OCI-LY1 (cell line): ENCODE measurements around the gene HIPK4.

Source experiments
- H2AFZ ChIP-seq: fragments of 200-600 bp; sonication (generic), shearing (Covaris generic); 2 replicates; pipeline ENCODE4 v1.6.0; 2014; ENCODE audit warnings: antibody characterized with exemption, mild to moderate bottlenecking, low read length
- H3F3A ChIP-seq: fragments of 200-600 bp; sonication (generic), shearing (Covaris generic); 2 replicates; pipeline ENCODE4 v1.6.0; 2014; ENCODE audit warnings: mild to moderate bottlenecking, antibody characterized with exemption, low read length, moderate library complexity; ENCODE audit not compliant: insufficient read depth
- H3K27ac ChIP-seq: fragments of 200-600 bp; sonication (generic); 2 replicates; pipeline ENCODE4 v1.5.1; 2014; ENCODE audit warnings: low read length, mixed run types, mild to moderate bottlenecking, low read depth; ENCODE audit not compliant: poor library complexity, severe bottlenecking
- H3K27me3 ChIP-seq: fragments of 200-600 bp; sonication (generic); 2 replicates; pipeline ENCODE4 v1.6.0; 2014; ENCODE audit warnings: antibody characterized with exemption, mild to moderate bottlenecking, low read length, moderate library complexity; ENCODE audit not compliant: insufficient read depth
- H3K36me3 ChIP-seq: fragments of 200-600 bp; sonication (generic); 2 replicates; pipeline ENCODE4 v1.6.1; 2014; ENCODE audit warnings: mild to moderate bottlenecking, antibody characterized with exemption, low read length, moderate library complexity, mixed read lengths; ENCODE audit not compliant: insufficient read depth
- H3K4me1 ChIP-seq: fragments of 200-600 bp; sonication (generic); 2 replicates; pipeline ENCODE4 v1.5.1; 2014; ENCODE audit warnings: mild to moderate bottlenecking, low read length, moderate library complexity; ENCODE audit not compliant: insufficient read depth, severe bottlenecking
- H3K4me2 ChIP-seq: fragments of 200-600 bp; sonication (generic), shearing (Covaris generic); 2 replicates; pipeline ENCODE4 v1.6.1; 2014; ENCODE audit warnings: low read length
- H3K4me3 ChIP-seq: fragments of 200-600 bp; sonication (generic); 2 replicates; pipeline ENCODE4 v1.5.1; 2014; ENCODE audit warnings: low read length, low read depth, mild to moderate bottlenecking, mixed read lengths; ENCODE audit not compliant: poor library complexity, severe bottlenecking
- H3K79me2 ChIP-seq: fragments of 200-600 bp; shearing (Covaris generic); 2 replicates; pipeline ENCODE4 v1.6.1; 2016; ENCODE audit warnings: mixed run types, low read length, mixed read lengths; ENCODE audit not compliant: insufficient read depth
- H3K9ac ChIP-seq: fragments of 200-600 bp; sonication (generic), shearing (Covaris generic); 2 replicates; pipeline ENCODE4 v1.6.1; 2014; ENCODE audit warnings: mild to moderate bottlenecking, low read length, mixed read lengths
- H3K9me2 ChIP-seq: fragments of 200-600 bp; sonication (generic), shearing (Covaris generic); 2 replicates; pipeline ENCODE4 v1.6.1; 2014; ENCODE audit warnings: low read depth, mild to moderate bottlenecking, low read length, mixed read lengths
- H3K9me3 ChIP-seq: fragments of 200-600 bp; shearing (Covaris generic); 2 replicates; pipeline ENCODE4 v1.6.1; 2014; ENCODE audit warnings: low read length, mixed read lengths
- H4K20me1 ChIP-seq: fragments of 200-600 bp; sonication (generic), shearing (Covaris generic); 2 replicates; pipeline ENCODE4 v1.6.0; 2016; ENCODE audit warnings: mild to moderate bottlenecking, low read length; ENCODE audit not compliant: insufficient read depth
- CTCF ChIP-seq: fragments of 200-600 bp; sonication (generic), shearing (Covaris generic); IDR thresholded peaks from 2 replicates; pipeline ENCODE4 v1.5.1; 2017; ENCODE audit warnings: mild to moderate bottlenecking, antibody characterized with exemption, low read length, moderate library complexity, mixed read lengths
- EZH2 ChIP-seq: fragments of 200-600 bp; sonication (generic), shearing (Covaris generic); IDR thresholded peaks from 2 replicates; pipeline ENCODE4 v1.8.0; 2017; ENCODE audit warnings: borderline replicate concordance, mixed run types, mild to moderate bottlenecking, antibody characterized with exemption, low read length, moderate library complexity, mixed read lengths

HIPK4 gene

GRCh38 chr19:40339018-40339728 lies 50.8 kb downstream of the HIPK4 start:
- peaks cover 8% of the 10 kb centered on the region; the same call in 1 of the 2 replicates for H3K79me2 ChIP-seq
- H3K27ac ChIP-seq: no peak overlapping the region
- no peak overlapping the region for H3K4me3 ChIP-seq
- TF ChIP-seq CTCF (no peak), EZH2 (no peak)
- no peaks in the 10 kb centered on the region for H4K20me1 ChIP-seq
- H3K27me3 ChIP-seq: no peaks in the 10 kb centered on the region
- H3K9ac ChIP-seq: no peak overlapping the region
- H3K9me2 ChIP-seq: no peaks in the 10 kb centered on the region
- no peak overlapping the region for H2AFZ ChIP-seq
- H3K36me3 ChIP-seq: peaks cover 42% of the 10 kb centered on the region
- no peaks in the 10 kb centered on the region for H3F3A ChIP-seq
- H3K9me3 ChIP-seq: no peaks in the 10 kb centered on the region
- no peak overlapping the region for H3K4me2 ChIP-seq
- H3K4me1 ChIP-seq: no peaks in the 10 kb centered on the region

DNA sequence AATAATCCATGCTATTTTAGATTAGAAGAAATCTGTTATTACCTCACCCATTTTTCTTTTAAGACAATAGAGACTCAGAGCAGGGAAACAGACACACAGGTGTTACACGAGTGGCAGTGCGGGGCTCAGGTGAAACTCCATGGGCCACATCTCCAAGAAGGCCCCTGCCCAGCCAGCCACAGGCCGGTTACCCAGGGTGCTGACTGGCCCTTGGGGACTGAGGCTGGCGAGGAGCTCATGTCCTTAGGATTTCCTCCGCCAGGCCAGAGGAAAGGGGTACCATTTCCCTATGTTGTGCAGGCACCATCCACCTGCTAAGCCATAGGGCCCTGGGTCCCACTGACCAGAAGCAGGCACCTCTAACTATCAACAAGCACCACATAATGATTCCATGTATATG lies 52.4 kb downstream of the HIPK4 start:
- Histone ChIP-seq H3F3A (no peaks in the 10 kb centered on the region), H4K20me1 (no peaks in the 10 kb centered on the region), H3K4me2 (no peak overlapping the region), H3K4me3 (no peak overlapping the region), H3K36me3 (peaks cover 55% of the 10 kb centered on the region), H2AFZ (no peak overlapping the region), H3K9me3 (no peaks in the 10 kb centered on the region), H3K79me2 (peaks cover 8% of the 10 kb centered on the region; the same call in 1 of the 2 replicates), H3K9me2 (no peaks in the 10 kb centered on the region), H3K27me3 (no peaks in the 10 kb centered on the region), H3K4me1 (no peaks in the 10 kb centered on the region), H3K27ac (no peak overlapping the region), H3K9ac (no peak overlapping the region)
- TF ChIP-seq EZH2 (no peak), CTCF (no peak)

- Histone ChIP-seq H3K36me3 (peaks cover 57% of the 10 kb centered on the region), H3K27ac (no peak overlapping the region), H3K27me3 (no peaks in the 10 kb centered on the region), H3K4me1 (no peaks in the 10 kb centered on the region), H2AFZ (no peak overlapping the region), H3K9me2 (no peaks in the 10 kb centered on the region), H3K9me3 (no peaks in the 10 kb centered on the region), H3F3A (no peaks in the 10 kb centered on the region), H3K4me3 (no peak overlapping the region), H3K4me2 (no peak overlapping the region), H4K20me1 (no peaks in the 10 kb centered on the region), H3K9ac (no peak overlapping the region), H3K79me2 (peaks cover 8% of the 10 kb centered on the region; the same call in 1 of the 2 replicates)
- TF ChIP-seq EZH2: no peak
These were observed 52.9 kb downstream of the HIPK4 start for GRCh38 chr19:40337107-40337506.

DNA sequence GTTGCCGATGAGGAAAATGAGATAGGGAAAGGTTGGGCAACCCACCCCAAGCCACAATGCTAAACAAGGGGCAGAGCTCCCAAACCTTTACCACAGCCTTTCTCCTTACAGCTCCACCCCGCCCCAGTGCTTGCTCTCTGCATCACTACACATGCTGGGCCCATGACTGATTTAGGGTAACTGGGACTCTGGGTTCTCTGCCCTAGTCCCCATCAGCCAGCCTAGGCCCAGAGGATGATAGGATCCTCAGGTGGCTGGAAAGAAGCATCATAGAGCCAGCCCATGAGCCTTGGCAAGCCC lies 53.4 kb downstream of the HIPK4 start:
- H3K79me2 ChIP-seq: peaks cover 8% of the 10 kb centered on the region; the same call in 1 of the 2 replicates
- H3K9ac ChIP-seq: no peak overlapping the region
- no peaks in the 10 kb centered on the region for H3F3A ChIP-seq
- H3K4me3 ChIP-seq: no peak overlapping the region
- H3K9me3 ChIP-seq: no peaks in the 10 kb centered on the region
- no peak overlapping the region for H2AFZ ChIP-seq
- H3K4me2 ChIP-seq: no peak overlapping the region
- H4K20me1 ChIP-seq: no peaks in the 10 kb centered on the region
- H3K9me2 ChIP-seq: no peaks in the 10 kb centered on the region
- no peak overlapping the region for H3K27ac ChIP-seq
- H3K4me1 ChIP-seq: no peaks in the 10 kb centered on the region
- TF ChIP-seq EZH2: no peak
- TF ChIP-seq CTCF: no peak
- H3K27me3 ChIP-seq: no peaks in the 10 kb centered on the region
- peaks cover 63% of the 10 kb centered on the region for H3K36me3 ChIP-seq
